ENCODE data around the gene RPS6KA2.

GRCh38 chr6:166496460-166496859, 130.6 kb downstream of the RPS6KA2 start:
- no peak for TF ChIP-seq FOXM1 (IDR thresholded peaks at IDR 0.05; ENCODE audit: borderline replicate concordance)
- TF ChIP-seq ZNF384 (IDR thresholded peaks at IDR 0.05), result no peak
- no peak for TF ChIP-seq SP1 (IDR thresholded peaks at IDR 0.05)
- no peak for TF ChIP-seq ARNT (IDR thresholded peaks at IDR 0.05)
- TF ChIP-seq FOXA1 (IDR thresholded peaks at IDR 0.05), result no peak
- TF ChIP-seq FOXK2 (IDR thresholded peaks at IDR 0.05), result no peak
- no peak for TF ChIP-seq BHLHE40 (IDR thresholded peaks at IDR 0.05; ENCODE audit: borderline replicate concordance)
- no peak for TF ChIP-seq ELF4 (IDR thresholded peaks at IDR 0.05)
- no peak for TF ChIP-seq LEF1 (IDR thresholded peaks at IDR 0.05; ENCODE audit: borderline replicate concordance)
- TF ChIP-seq PKNOX1 (IDR thresholded peaks at IDR 0.05), result no peak
- TF ChIP-seq CTBP1 (IDR thresholded peaks at IDR 0.05; ENCODE audit: borderline replicate concordance), result no peak
- no peak for TF ChIP-seq L3MBTL2 (conservative IDR thresholded peaks at IDR 0.05)
